Natural killer cell (primary cell): ENCODE data around the gene RBBP7. TPM values are rescaled to one million over a fixed set of nuclear protein-coding genes. Genes with fewer than 3 reads are reported as not detected.

ENCODE experiments used
- ATAC-seq, 3 donors: fragments of 150-1000 bp in 2 of 3; fragments of 200-7000 bp in 1 of 3; cut with Tn5 transposase; 1 replicate in 1 of 3; 2 replicates in 2 of 3; pipeline ENCODE4 v1.10.0; 2021; ENCODE audit warnings: mild to moderate bottlenecking in 2 of 3, moderate library complexity in 2 of 3
- DNase-seq, 2 donors: peaks; one replicate each; pipeline versions ENCODE4 v3.0.0 to v3.0.0-alpha.2; 2013 to 2021; ENCODE audit warnings: mixed read lengths in 1 of 2
- H3K27ac ChIP-seq: one replicate; pipeline ENCODE4 v1.5.1; 2013; ENCODE audit warnings: mild to moderate bottlenecking, low read length
- H3K27me3 ChIP-seq: one replicate; pipeline ENCODE4 v1.6.1; 2013; ENCODE audit warnings: low read length; ENCODE audit not compliant: control insufficient read depth, insufficient read depth
- H3K36me3 ChIP-seq: one replicate; pipeline ENCODE4 v1.6.1; 2013; ENCODE audit warnings: low read length; ENCODE audit not compliant: control insufficient read depth, insufficient read depth
- H3K4me1 ChIP-seq: one replicate; pipeline ENCODE4 v1.6.1; 2013; ENCODE audit warnings: low read length; ENCODE audit not compliant: control insufficient read depth, insufficient read depth
- H3K4me3 ChIP-seq: one replicate; pipeline ENCODE4 v1.5.1; 2013; ENCODE audit warnings: low read length
- H3K9me3 ChIP-seq: one replicate; pipeline ENCODE4 v1.6.1; 2013; ENCODE audit warnings: low read length; ENCODE audit not compliant: control insufficient read depth, insufficient read depth
- H3K27ac Mint-ChIP-seq, 2 donors: one replicate each; pipeline ENCODE4 v1.8.0; 2022; ENCODE audit warnings: mild to moderate bottlenecking in 2 of 2, mixed read lengths in 2 of 2, moderate library complexity in 1 of 2
- H3K27me3 Mint-ChIP-seq, 2 donors: one replicate each; pipeline ENCODE4 v1.8.0; 2022; ENCODE audit warnings: low read depth in 2 of 2, mixed read lengths in 2 of 2
- H3K36me3 Mint-ChIP-seq: one replicate; pipeline ENCODE4 v1.8.0; 2022; ENCODE audit warnings: mixed read lengths
- H3K4me1 Mint-ChIP-seq, 2 donors: one replicate each; pipeline ENCODE4 v1.8.0; 2022; ENCODE audit warnings: mixed read lengths in 2 of 2
- H3K4me3 Mint-ChIP-seq: one replicate; pipeline ENCODE4 v1.8.0; 2022; ENCODE audit warnings: mild to moderate bottlenecking, moderate library complexity, mixed read lengths
- H3K9me3 Mint-ChIP-seq, 2 donors: one replicate each; pipeline ENCODE4 v1.8.0; 2022; ENCODE audit warnings: mixed read lengths in 2 of 2
- WGBS: methylation state at CpG from one replicate; pipeline ENCODE4 v1.1.7; 2013; ENCODE audit warnings: missing lambda C conversion rate; ENCODE audit not compliant: insufficient coverage; 5-methylcytosine and 5-hydroxymethylcytosine counted together
- intact Hi-C: fragments of 100-400 bp; cut with micrococcal nuclease; formaldehyde crosslinking; loops from one replicate; pipeline ENCODE4 v1.14.2; 2022
- total RNA-seq, 4 donors: library from RNA; stranded (reverse); fragments of 120-200 nt in 1 of 4; gene quantifications; one replicate each; pipeline versions ENCODE4 v1.2.3 to v1.2.4, GENCODE V29; 2013 to 2022
- TF ChIP-seq, protein P1 (sequence below): fragments of 200-600 bp; IDR thresholded peaks from one replicate; pipeline ENCODE4 v1.8.0; 2022; ENCODE audit warnings: antibody characterized with exemption

RBBP7 gene
- total RNA-seq, 3 donors from 2014 or later (not counting 1 experiment from before 2014, with no cell fraction given) = 124 to 170 (median 139) TPM

DNA sequence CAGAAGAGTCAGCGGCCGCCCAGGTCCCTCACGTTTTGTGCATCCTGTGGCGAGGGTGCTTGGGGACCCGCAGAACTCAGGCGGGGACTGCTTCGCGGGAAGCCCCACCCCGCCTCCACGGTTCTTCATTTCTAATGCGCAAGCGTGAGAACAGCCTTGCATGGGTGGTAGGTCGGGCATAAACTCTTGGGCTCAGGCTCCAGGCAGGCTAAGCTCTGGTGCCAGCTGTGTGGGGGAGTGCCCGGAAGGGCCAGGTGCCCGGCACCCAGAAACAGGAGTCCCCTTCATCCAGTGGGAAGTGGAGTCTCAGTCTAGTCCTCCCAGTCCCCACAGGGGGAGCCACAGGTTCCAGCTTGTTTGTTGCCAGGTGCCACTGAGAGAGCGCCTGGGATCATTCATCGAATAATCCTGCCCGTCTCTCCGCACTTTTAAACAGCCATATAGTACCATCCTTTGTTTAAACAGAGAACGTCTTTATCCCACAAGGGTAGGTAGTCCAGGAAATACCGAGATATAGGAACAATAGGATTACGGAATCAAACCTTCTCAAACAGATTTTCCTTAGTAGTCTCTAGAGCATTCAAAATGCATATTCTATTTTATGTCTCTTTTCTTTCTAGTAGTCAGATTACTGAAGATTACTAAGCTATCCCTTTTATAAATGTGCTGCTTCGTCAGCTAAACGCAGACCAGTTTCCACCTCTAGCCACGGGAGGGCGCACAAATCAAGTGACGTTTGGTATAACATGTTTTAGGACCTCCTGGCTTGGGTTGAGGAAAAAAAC, 12.7 kb upstream of the RBBP7 start:
- Histone ChIP-seq H3K4me3 (peak overlapping the region; percentile 58), H3K4me1 (peaks cover 5% of the 10 kb centered on the region), H3K27me3 (no peaks in the 10 kb centered on the region), H3K27ac (peak overlapping the region; percentile 78), H3K36me3 (no peaks in the 10 kb centered on the region), H3K9me3 (no peaks in the 10 kb centered on the region)
- intact Hi-C loops = loop anchor here (5.0 kb wide), 1 partner anchor 164 kb away; no protein-coding TSS in a partner anchor
- TF ChIP-seq, protein P1, sequence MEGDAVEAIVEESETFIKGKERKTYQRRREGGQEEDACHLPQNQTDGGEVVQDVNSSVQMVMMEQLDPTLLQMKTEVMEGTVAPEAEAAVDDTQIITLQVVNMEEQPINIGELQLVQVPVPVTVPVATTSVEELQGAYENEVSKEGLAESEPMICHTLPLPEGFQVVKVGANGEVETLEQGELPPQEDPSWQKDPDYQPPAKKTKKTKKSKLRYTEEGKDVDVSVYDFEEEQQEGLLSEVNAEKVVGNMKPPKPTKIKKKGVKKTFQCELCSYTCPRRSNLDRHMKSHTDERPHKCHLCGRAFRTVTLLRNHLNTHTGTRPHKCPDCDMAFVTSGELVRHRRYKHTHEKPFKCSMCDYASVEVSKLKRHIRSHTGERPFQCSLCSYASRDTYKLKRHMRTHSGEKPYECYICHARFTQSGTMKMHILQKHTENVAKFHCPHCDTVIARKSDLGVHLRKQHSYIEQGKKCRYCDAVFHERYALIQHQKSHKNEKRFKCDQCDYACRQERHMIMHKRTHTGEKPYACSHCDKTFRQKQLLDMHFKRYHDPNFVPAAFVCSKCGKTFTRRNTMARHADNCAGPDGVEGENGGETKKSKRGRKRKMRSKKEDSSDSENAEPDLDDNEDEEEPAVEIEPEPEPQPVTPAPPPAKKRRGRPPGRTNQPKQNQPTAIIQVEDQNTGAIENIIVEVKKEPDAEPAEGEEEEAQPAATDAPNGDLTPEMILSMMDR = peak; percentile 59
- Mint-ChIP-seq H3K27ac (peak overlapping the region; percentile 75 to 79), H3K4me1 (peaks cover 7 to 16% of the 10 kb centered on the region in 2 donors), H3K9me3 (no peaks in the 10 kb centered on the region), H3K4me3 (peak overlapping the region; percentile 85), H3K36me3 (no peaks in the 10 kb centered on the region), H3K27me3 (peaks cover 0 to 20% of the 10 kb centered on the region in 2 donors)
- DNase-seq (peak; percentile 42 to 81), ATAC-seq (peak; percentile 78 to 82 (median 79))
- under 1% methylated on average over 22 of the region's 27 CpGs for WGBS

DNA sequence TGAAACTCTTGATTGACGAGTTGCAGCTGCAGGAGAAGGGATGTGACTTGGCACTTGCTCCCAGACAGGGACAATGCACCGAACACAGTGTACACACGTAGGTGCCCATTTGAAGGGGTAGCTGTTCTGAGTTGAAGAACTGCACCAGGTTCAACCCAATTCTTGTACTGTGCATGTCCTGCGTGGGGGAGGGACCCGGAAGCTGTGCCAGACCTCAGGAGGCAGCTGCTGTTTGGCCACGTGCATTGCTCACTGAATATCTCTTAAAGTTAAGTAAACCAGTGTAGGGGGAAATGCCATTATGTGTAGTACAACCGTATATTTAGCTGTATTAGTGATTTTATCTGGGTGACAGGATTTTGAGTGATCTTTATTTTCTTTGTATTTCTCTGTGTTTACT, 12.0 kb upstream of the RBBP7 start:
- TF ChIP-seq, protein P1 = no peak
- intact Hi-C loops = loop anchor here (5.0 kb wide), 1 partner anchor 165 kb away; no protein-coding TSS in a partner anchor
- Mint-ChIP-seq H3K36me3 (no peaks in the 10 kb centered on the region), H3K27me3 (peaks cover 0 to 28% of the 10 kb centered on the region in 2 donors), H3K4me1 (peaks cover 7 to 16% of the 10 kb centered on the region in 2 donors), H3K27ac (peak overlapping the region; percentile 75 to 79), H3K4me3 (peak overlapping the region; percentile 85), H3K9me3 (no peaks in the 10 kb centered on the region)
- no peaks in the 10 kb centered on the region for H3K27me3 ChIP-seq
- peaks cover 5% of the 10 kb centered on the region for H3K4me1 ChIP-seq
- ATAC-seq (peak; percentile 50 to 60 (median 57)), DNase-seq (peak; percentile 16 to 27)
- WGBS = 5% methylated on average over 7 of the region's 7 CpGs
- no peaks in the 10 kb centered on the region for H3K36me3 ChIP-seq
- peak overlapping the region; percentile 58 for H3K4me3 ChIP-seq
- H3K27ac ChIP-seq = no peak overlapping the region
- no peaks in the 10 kb centered on the region for H3K9me3 ChIP-seq

DNA sequence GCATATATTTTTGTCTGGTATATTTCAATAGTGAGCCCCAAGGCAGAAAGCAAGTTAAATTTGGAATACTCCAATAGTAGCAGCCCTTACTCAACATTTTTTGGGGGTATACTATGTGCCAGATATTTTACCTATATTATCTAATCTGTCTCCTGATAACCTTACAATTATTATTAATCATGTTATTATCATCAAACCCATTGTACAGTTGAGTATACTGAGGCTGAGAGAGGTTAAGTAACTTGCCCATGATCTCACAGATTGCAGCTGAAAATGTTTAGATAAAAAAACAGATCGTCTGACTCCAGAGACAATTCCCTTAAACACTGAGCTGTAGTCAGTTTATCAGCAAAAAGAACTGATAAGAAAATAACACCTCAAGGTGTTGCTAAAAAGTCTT, 6.5 kb upstream of the RBBP7 start:
- no peak overlapping the region for H3K27ac ChIP-seq
- no peaks in the 10 kb centered on the region for H3K27me3 ChIP-seq
- Mint-ChIP-seq H3K36me3 (no peaks in the 10 kb centered on the region), H3K27ac (no peak overlapping the region), H3K4me3 (no peak overlapping the region), H3K9me3 (no peaks in the 10 kb centered on the region), H3K27me3 (peaks cover 0 to 57% of the 10 kb centered on the region in 2 donors), H3K4me1 (peaks cover 0 to 1% of the 10 kb centered on the region in 2 donors)
- DNase-seq (no peak), ATAC-seq (no peak)
- no peaks in the 10 kb centered on the region for H3K9me3 ChIP-seq
- no peak overlapping the region for H3K4me3 ChIP-seq
- H3K36me3 ChIP-seq = no peaks in the 10 kb centered on the region
- intact Hi-C loops = no loop called here
- TF ChIP-seq, protein P1 = no peak
- no CpG with 5 or more reads among the region's 1 CpG for WGBS
- peaks cover 1% of the 10 kb centered on the region for H3K4me1 ChIP-seq
